IMR-90 (cell line): Measurements from ENCODE around the gene SDC3. TPM values are rescaled to one million over a fixed set of nuclear protein-coding genes. Genes with fewer than 3 reads are reported as not detected.

Experiments
- ATAC-seq: fragments of 200-7000 bp; cut with Tn5 transposase; 2 replicates; pipeline ENCODE4 v1.9.1; 2020; ENCODE audit warnings: low read depth, mild to moderate bottlenecking, moderate library complexity
- BruUV-seq: library from RNA; stranded (reverse); fragments of 400-500 nt; replicated peaks from 2 replicates; lab custom pipeline; 2021; lab: Mats Ljungman, UMichigan
- CTCF ChIA-PET: fragments of 300-600 bp; formaldehyde crosslinking; extraction: SDS; loops from one replicate; lab custom pipeline; 2021; ENCODE audit warnings: antibody characterized with exemption; lab: Yijun Ruan, JAX
- POLR2A ChIA-PET: fragments of 300-600 bp; sonication (Branson Sonifier 250); formaldehyde crosslinking; loops from one replicate; lab custom pipeline; 2022; ENCODE audit warnings: antibody characterized with exemption; ENCODE audit not compliant: unreplicated experiment; lab: Charles Lee
- DNase-seq: peaks from one replicate; pipeline ENCODE4 v3.0.0; 2013
- H2AFZ ChIP-seq: replicated peaks from 2 replicates; pipeline ENCODE3; 2013; ENCODE audit warnings: low read length, mild to moderate bottlenecking; ENCODE audit not compliant: poor library complexity
- H2AK5ac ChIP-seq: 2 replicates; pipeline ENCODE4 v1.6.1; 2013; ENCODE audit warnings: low read depth, low read length, inconsistent platforms
- H2AK9ac ChIP-seq: replicated peaks from 2 replicates; pipeline ENCODE3; 2013; ENCODE audit warnings: mild to moderate bottlenecking, low read depth, low read length, moderate library complexity; ENCODE audit not compliant: poor library complexity
- H2BK120ac ChIP-seq: 2 replicates; pipeline ENCODE4 v1.6.1; 2013; ENCODE audit warnings: low read depth, low read length, inconsistent platforms
- H2BK15ac ChIP-seq: 3 replicates; pipeline ENCODE4 v1.6.1; 2013; ENCODE audit warnings: low read depth, low read length, inconsistent platforms
- H2BK20ac ChIP-seq: 2 replicates; pipeline ENCODE4 v1.6.1; 2013; ENCODE audit warnings: low read depth, mild to moderate bottlenecking, inconsistent platforms, low read length, moderate library complexity
- H2BK5ac ChIP-seq: 2 replicates; pipeline ENCODE4 v1.6.1; 2013; ENCODE audit warnings: mild to moderate bottlenecking, low read depth, low read length, inconsistent platforms; ENCODE audit not compliant: poor library complexity, severe bottlenecking
- H3K14ac ChIP-seq: replicated peaks from 2 replicates; pipeline ENCODE4 v1.6.1; 2013; ENCODE audit warnings: low read depth, low read length, inconsistent platforms
- H3K18ac ChIP-seq: 2 replicates; pipeline ENCODE4 v1.6.1; 2013; ENCODE audit warnings: low read depth, low read length, control low read depth
- H3K23ac ChIP-seq: 2 replicates; pipeline ENCODE4 v1.6.1; 2013; ENCODE audit warnings: low read depth, low read length, inconsistent platforms
- H3K27ac ChIP-seq: 2 replicates; pipeline ENCODE4 v1.5.1; 2013; ENCODE audit warnings: mild to moderate bottlenecking, control low read depth, low read length; ENCODE audit not compliant: insufficient read depth
- H3K27me3 ChIP-seq: 2 replicates; pipeline ENCODE4 v1.6.1; 2013; ENCODE audit warnings: low read length; ENCODE audit not compliant: control insufficient read depth, insufficient read depth
- H3K36me3 ChIP-seq: 2 replicates; pipeline ENCODE4 v1.6.1; 2013; ENCODE audit warnings: low read length, mixed read lengths; ENCODE audit not compliant: control insufficient read depth, insufficient read depth
- H3K4ac ChIP-seq: 2 replicates; pipeline ENCODE4 v1.6.1; 2013; ENCODE audit warnings: low read depth, low read length, inconsistent platforms
- H3K4me1 ChIP-seq: 2 replicates; pipeline ENCODE4 v1.6.1; 2013; ENCODE audit warnings: low read length, mixed read lengths; ENCODE audit not compliant: control insufficient read depth, insufficient read depth
- H3K4me2 ChIP-seq: 2 replicates; pipeline ENCODE4 v1.6.1; 2013; ENCODE audit warnings: low read depth, mild to moderate bottlenecking, control low read depth, low read length, moderate library complexity
- H3K4me3 ChIP-seq: 2 replicates; pipeline ENCODE4 v1.5.1; 2013; ENCODE audit warnings: low read depth, mild to moderate bottlenecking, control low read depth, low read length, moderate library complexity; ENCODE audit not compliant: insufficient read depth
- H3K56ac ChIP-seq: 2 replicates; pipeline ENCODE4 v1.6.1; 2013; ENCODE audit warnings: low read length, inconsistent platforms; ENCODE audit not compliant: insufficient read depth; ENCODE audit errors: extremely low read depth
- H3K79me1 ChIP-seq, 2 experiments: 2 replicates each; pipeline ENCODE4 v1.6.1; 2013; ENCODE audit warnings: low read length in 2 of 2, inconsistent platforms in 1 of 2, low read depth in 1 of 2
- H3K9ac ChIP-seq: 2 replicates; pipeline ENCODE4 v1.6.1; 2013; ENCODE audit warnings: low read depth, low read length, control low read depth
- H3K9me1 ChIP-seq: 2 replicates; pipeline ENCODE4 v1.6.1; 2013; ENCODE audit warnings: low read length, inconsistent platforms; ENCODE audit not compliant: insufficient read depth
- H3K9me3 ChIP-seq: 2 replicates; pipeline ENCODE4 v1.6.1; 2013; ENCODE audit warnings: low read length; ENCODE audit not compliant: control insufficient read depth, insufficient read depth
- H4K20me1 ChIP-seq: 2 replicates; pipeline ENCODE4 v1.6.1; 2013; ENCODE audit warnings: low read length, inconsistent platforms; ENCODE audit not compliant: insufficient read depth
- H4K5ac ChIP-seq: 2 replicates; pipeline ENCODE4 v1.6.1; 2013; ENCODE audit warnings: mild to moderate bottlenecking, low read depth, low read length, control low read depth
- H4K8ac ChIP-seq, 2 experiments: 2 replicates each; pipeline ENCODE4 v1.6.1; 2013; ENCODE audit warnings: low read depth in 2 of 2, low read length in 2 of 2, control low read depth in 1 of 2, inconsistent platforms in 1 of 2
- H4K91ac ChIP-seq: 2 replicates; pipeline ENCODE4 v1.6.1; 2013; ENCODE audit warnings: low read depth, low read length, inconsistent platforms; ENCODE audit not compliant: insufficient read depth
- BHLHE40 ChIP-seq: fragments of 150-350 bp; IDR thresholded peaks from 2 replicates; pipeline ENCODE4 v1.6.1; 2016; ENCODE audit warnings: mild to moderate bottlenecking, low read depth, low read length
- CEBPB ChIP-seq: IDR thresholded peaks from 2 replicates; pipeline ENCODE4 v1.6.1; 2012; ENCODE audit warnings: low read depth, low read length, improper control_type of control experiment
- CHD1 ChIP-seq: IDR thresholded peaks from 2 replicates; pipeline ENCODE4 v1.6.1; 2012; ENCODE audit warnings: low read depth, low read length, improper control_type of control experiment
- FOS ChIP-seq: fragments of 150-350 bp; IDR thresholded peaks from 2 replicates; pipeline ENCODE4 v1.6.1; 2016; ENCODE audit warnings: low read depth, low read length
- MAZ ChIP-seq: IDR thresholded peaks from 2 replicates; pipeline ENCODE4 v1.6.1; 2012; ENCODE audit warnings: low read depth, mild to moderate bottlenecking, low read length, improper control_type of control experiment, moderate library complexity, borderline replicate concordance
- MXI1 ChIP-seq: IDR thresholded peaks from 2 replicates; pipeline ENCODE4 v1.6.1; 2012; ENCODE audit warnings: low read depth, mild to moderate bottlenecking, low read length, moderate library complexity, borderline replicate concordance
- NFE2L2 ChIP-seq: fragments of 150-350 bp; IDR thresholded peaks from 2 replicates; pipeline ENCODE4 v1.6.1; 2016; ENCODE audit warnings: low read depth, mild to moderate bottlenecking, low read length
- POLR2A ChIP-seq: IDR thresholded peaks from 2 replicates; pipeline ENCODE4 v1.6.1; 2012; ENCODE audit warnings: mild to moderate bottlenecking, low read depth, low read length
- RAD21 ChIP-seq: IDR thresholded peaks from 2 replicates; pipeline ENCODE4 v1.6.1; 2012; ENCODE audit warnings: low read length, improper control_type of control experiment
- RCOR1 ChIP-seq: IDR thresholded peaks from 2 replicates; pipeline ENCODE4 v1.6.1; 2012; ENCODE audit warnings: mild to moderate bottlenecking, low read length, improper control_type of control experiment; ENCODE audit not compliant: insufficient replicate concordance
- RFX5 ChIP-seq: IDR thresholded peaks from 2 replicates; pipeline ENCODE4 v1.8.0; 2012; ENCODE audit warnings: low read depth, mild to moderate bottlenecking, low read length, moderate library complexity
- SMC3 ChIP-seq: fragments of 150-350 bp; IDR thresholded peaks from 2 replicates; pipeline ENCODE4 v1.6.1; 2016; ENCODE audit warnings: low read depth, mild to moderate bottlenecking, antibody characterized with exemption, low read length, moderate library complexity
- WGBS, 2 experiments: methylation state at CpG; one replicate each; pipeline versions ENCODE4 v1.1.5 to v1.1.7; 2013; ENCODE audit warnings: missing lambda C conversion rate in 2 of 2; ENCODE audit not compliant: insufficient read length in 1 of 2; ENCODE audit errors: extremely low coverage in 2 of 2; 5-methylcytosine and 5-hydroxymethylcytosine counted together
- dilution Hi-C: fragments of 300-500 bp; cut with HindIII; formaldehyde crosslinking; loops from one replicate; pipeline ENCODE4 v1.14.3; 2018; ENCODE audit warnings: low sequenced_read_pairs; ENCODE audit not compliant: unreplicated experiment
- in situ Hi-C: fragments of 300-500 bp; cut with MboI; formaldehyde crosslinking; loops from 3 replicates; pipeline ENCODE4 v1.14.3; 2019; ENCODE audit warnings: low sequenced_read_pairs, inconsistent platforms, mixed read lengths
- intact Hi-C: fragments of 100-400 bp; cut with micrococcal nuclease; formaldehyde crosslinking; loops from 2 replicates; pipeline ENCODE4 v1.10.0; 2022
- polyA plus RNA-seq, 3 experiments: library from polyadenylated mRNA; depleted of rRNA; stranded (reverse); fragments of >200 nt; gene quantifications; 2 replicates each; pipeline ENCODE4 v1.2.3, GENCODE V29; 2012; ENCODE audit warnings: low replicate concordance in 1 of 3
- total RNA-seq: library from RNA; depleted of rRNA; stranded (reverse); fragments of >200 nt; gene quantifications from 2 replicates; pipeline ENCODE4 v1.2.3, GENCODE V29; 2012
- TF ChIP-seq, protein P1 (sequence below): conservative IDR thresholded peaks from 2 replicates; pipeline ENCODE4 v1.5.1; 2012; ENCODE audit warnings: mild to moderate bottlenecking, low read depth, low read length, improper control_type of control experiment
- TF ChIP-seq, protein P2 (sequence below): fragments of 150-350 bp; IDR thresholded peaks from 2 replicates; pipeline ENCODE4 v1.6.1; 2017; ENCODE audit warnings: mild to moderate bottlenecking, antibody characterized with exemption, low read length, low read depth
- TF ChIP-seq, protein P3 (sequence below): fragments of 150-350 bp; IDR thresholded peaks from 2 replicates; pipeline ENCODE4 v1.6.1; 2016; ENCODE audit warnings: low read depth, mild to moderate bottlenecking, low read length, moderate library complexity, borderline replicate concordance

SDC3 gene
- total and polyA plus RNA-seq, 2 of the 4 experiments (the other 2 are of a cell fraction), result 13.1 to 71.5 TPM

DNA sequence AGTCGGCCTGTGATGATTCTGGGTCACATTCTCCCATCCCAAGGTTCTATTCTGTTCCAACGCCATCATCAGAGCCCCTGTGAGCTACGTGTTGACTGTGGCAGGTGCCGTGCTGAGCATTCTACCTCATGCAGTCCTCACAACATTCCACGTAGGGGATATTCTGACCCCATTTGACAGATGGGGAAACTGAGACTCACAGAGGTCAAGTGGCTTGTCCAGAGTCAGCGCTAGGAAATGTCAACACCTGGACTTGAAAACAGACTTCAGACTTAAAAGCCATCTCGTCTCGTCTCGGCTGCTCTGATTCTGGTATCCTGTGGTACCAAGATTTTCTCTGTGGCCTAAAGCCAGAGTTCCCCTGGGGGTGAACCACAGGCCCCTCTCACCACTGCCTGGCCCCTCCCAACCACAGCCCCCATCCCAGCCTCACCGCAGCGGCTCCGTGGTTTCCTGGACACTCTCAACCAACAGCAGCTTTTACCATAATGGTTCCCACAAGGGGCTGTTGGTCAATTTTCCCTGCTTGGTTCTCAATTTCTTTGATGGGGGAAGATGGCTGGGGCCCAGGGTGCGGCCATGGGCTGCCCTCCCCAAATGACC is 39.6 kb downstream of the SDC3 start:
- Histone ChIP-seq H4K8ac (no peak overlapping the region), H3K4me1 (no peaks in the 10 kb centered on the region), H3K4me2 (no peak overlapping the region), H2AK9ac (peak overlapping the region; percentile 10), H4K91ac (no peak overlapping the region), H4K20me1 (no peaks in the 10 kb centered on the region), H3K9me3 (peaks cover 16% of the 10 kb centered on the region), H2BK15ac (no peak overlapping the region), H3K9me1 (peaks cover 4% of the 10 kb centered on the region; the same call in 1 of the 2 replicates), H2BK5ac (no peak overlapping the region), H3K79me1 (peaks cover 0 to 5% of the 10 kb centered on the region in 2 experiments; a peak in 1 of 4 replicates), H3K27me3 (no peaks in the 10 kb centered on the region), H3K56ac (no peak overlapping the region), H3K4ac (no peak overlapping the region), H3K36me3 (peaks cover 25% of the 10 kb centered on the region), H2AK5ac (no peak overlapping the region), H4K5ac (no peak overlapping the region), H3K9ac (no peak overlapping the region), H2BK120ac (no peak overlapping the region), H3K18ac (no peak overlapping the region), H2AFZ (no peak overlapping the region), H3K27ac (no peak overlapping the region), H3K4me3 (no peak overlapping the region), H2BK20ac (no peak overlapping the region), H3K14ac (no peak overlapping the region), H3K23ac (no peak overlapping the region)
- 96% methylated on average over 5 of the region's 13 CpGs; no CpG with 5 or more reads in 1 of the 2 experiments for WGBS, 2 experiments
- ChIA-PET POLR2A (interaction anchor here (0.6 kb wide), 1 partner anchor 33 kb away, joined by 13 read pairs; no protein-coding TSS in a partner anchor), CTCF (no interaction called here)
- DNase-seq, result no peak
- no TSS peak for BruUV-seq
- ATAC-seq, result no peak
- no peak for TF ChIP-seq RAD21
- TF ChIP-seq BHLHE40, result no peak
- no peak for TF ChIP-seq MAZ
- TF ChIP-seq POLR2A, result no peak
- no peak for TF ChIP-seq RFX5
- TF ChIP-seq RCOR1, result no peak
- TF ChIP-seq CEBPB, result no peak
- no peak for TF ChIP-seq CHD1
- TF ChIP-seq, protein P1, sequence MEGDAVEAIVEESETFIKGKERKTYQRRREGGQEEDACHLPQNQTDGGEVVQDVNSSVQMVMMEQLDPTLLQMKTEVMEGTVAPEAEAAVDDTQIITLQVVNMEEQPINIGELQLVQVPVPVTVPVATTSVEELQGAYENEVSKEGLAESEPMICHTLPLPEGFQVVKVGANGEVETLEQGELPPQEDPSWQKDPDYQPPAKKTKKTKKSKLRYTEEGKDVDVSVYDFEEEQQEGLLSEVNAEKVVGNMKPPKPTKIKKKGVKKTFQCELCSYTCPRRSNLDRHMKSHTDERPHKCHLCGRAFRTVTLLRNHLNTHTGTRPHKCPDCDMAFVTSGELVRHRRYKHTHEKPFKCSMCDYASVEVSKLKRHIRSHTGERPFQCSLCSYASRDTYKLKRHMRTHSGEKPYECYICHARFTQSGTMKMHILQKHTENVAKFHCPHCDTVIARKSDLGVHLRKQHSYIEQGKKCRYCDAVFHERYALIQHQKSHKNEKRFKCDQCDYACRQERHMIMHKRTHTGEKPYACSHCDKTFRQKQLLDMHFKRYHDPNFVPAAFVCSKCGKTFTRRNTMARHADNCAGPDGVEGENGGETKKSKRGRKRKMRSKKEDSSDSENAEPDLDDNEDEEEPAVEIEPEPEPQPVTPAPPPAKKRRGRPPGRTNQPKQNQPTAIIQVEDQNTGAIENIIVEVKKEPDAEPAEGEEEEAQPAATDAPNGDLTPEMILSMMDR, result no peak
- TF ChIP-seq, protein P2, sequence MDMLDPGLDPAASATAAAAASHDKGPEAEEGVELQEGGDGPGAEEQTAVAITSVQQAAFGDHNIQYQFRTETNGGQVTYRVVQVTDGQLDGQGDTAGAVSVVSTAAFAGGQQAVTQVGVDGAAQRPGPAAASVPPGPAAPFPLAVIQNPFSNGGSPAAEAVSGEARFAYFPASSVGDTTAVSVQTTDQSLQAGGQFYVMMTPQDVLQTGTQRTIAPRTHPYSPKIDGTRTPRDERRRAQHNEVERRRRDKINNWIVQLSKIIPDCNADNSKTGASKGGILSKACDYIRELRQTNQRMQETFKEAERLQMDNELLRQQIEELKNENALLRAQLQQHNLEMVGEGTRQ, result no peak
- TF ChIP-seq FOS, result no peak
- no peak for TF ChIP-seq NFE2L2
- TF ChIP-seq, protein P3, sequence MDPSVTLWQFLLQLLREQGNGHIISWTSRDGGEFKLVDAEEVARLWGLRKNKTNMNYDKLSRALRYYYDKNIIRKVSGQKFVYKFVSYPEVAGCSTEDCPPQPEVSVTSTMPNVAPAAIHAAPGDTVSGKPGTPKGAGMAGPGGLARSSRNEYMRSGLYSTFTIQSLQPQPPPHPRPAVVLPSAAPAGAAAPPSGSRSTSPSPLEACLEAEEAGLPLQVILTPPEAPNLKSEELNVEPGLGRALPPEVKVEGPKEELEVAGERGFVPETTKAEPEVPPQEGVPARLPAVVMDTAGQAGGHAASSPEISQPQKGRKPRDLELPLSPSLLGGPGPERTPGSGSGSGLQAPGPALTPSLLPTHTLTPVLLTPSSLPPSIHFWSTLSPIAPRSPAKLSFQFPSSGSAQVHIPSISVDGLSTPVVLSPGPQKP, result no peak
- TF ChIP-seq MXI1, result no peak
- no peak for TF ChIP-seq SMC3
- intact Hi-C loops, result no loop called here
- dilution Hi-C loops, result no loop called here
- in situ Hi-C loops, result no loop called here
